PC-3 (cell line): ENCODE results near the gene BPIFB3.

Experiments used
- EZH2 ChIP-seq: fragments of 300-600 bp; sonication (generic); IDR thresholded peaks from one replicate; pipeline ENCODE4 v1.6.1; 2017; ENCODE audit warnings: antibody characterized with exemption, mild to moderate bottlenecking, low read length; ENCODE audit not compliant: unreplicated experiment
- EZH2phosphoT487 ChIP-seq: fragments of 300-600 bp; sonication (generic); IDR thresholded peaks from 2 replicates; pipeline ENCODE4 v1.6.1; 2018; ENCODE audit warnings: mild to moderate bottlenecking, antibody characterized with exemption, low read length, borderline replicate concordance
- TF ChIP-seq, protein P1 (sequence below): fragments of 300-600 bp; sonication (generic); conservative IDR thresholded peaks from 2 replicates; pipeline ENCODE4 v1.5.1; 2017; ENCODE audit warnings: antibody characterized with exemption, low read depth, mild to moderate bottlenecking, low read length

DNA sequence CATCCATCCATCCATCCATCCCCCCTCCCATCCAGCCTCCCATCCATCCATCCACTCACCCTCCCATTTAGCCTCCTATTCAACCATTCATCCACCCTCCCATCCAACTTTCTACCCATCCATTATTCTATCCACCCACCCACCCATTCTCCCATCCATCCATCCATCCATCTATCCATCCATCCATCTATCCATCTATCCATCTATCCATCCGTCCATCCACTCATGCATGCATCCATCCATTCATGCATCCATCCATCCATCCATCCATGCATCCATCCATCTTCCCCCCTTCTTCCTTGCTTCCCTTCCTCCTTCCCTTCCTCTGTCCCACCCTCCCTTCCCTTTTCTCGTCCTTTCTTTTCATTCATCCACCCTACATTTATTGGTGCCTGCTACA, 21.0 kb downstream of the BPIFB3 start:
- TF ChIP-seq, protein P1, sequence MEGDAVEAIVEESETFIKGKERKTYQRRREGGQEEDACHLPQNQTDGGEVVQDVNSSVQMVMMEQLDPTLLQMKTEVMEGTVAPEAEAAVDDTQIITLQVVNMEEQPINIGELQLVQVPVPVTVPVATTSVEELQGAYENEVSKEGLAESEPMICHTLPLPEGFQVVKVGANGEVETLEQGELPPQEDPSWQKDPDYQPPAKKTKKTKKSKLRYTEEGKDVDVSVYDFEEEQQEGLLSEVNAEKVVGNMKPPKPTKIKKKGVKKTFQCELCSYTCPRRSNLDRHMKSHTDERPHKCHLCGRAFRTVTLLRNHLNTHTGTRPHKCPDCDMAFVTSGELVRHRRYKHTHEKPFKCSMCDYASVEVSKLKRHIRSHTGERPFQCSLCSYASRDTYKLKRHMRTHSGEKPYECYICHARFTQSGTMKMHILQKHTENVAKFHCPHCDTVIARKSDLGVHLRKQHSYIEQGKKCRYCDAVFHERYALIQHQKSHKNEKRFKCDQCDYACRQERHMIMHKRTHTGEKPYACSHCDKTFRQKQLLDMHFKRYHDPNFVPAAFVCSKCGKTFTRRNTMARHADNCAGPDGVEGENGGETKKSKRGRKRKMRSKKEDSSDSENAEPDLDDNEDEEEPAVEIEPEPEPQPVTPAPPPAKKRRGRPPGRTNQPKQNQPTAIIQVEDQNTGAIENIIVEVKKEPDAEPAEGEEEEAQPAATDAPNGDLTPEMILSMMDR, result no peak
- TF ChIP-seq EZH2phosphoT487, result no peak
- TF ChIP-seq EZH2, result no peak
